HG03175 (cell line): ENCODE measurements around the gene SPATA4.
"Not testable (repeated sequence)": the region's sequence is repeated elsewhere in the genome, so short reads cannot be mapped to it uniquely, and the experiment has no call there.

ENCODE experiments used
- ATAC-seq: cut with Tn5 transposase; IDR thresholded peaks from one replicate; pipeline ENCODE4 v1.9.1; 2021; ENCODE audit warnings: mild to moderate bottlenecking, moderate library complexity; ENCODE audit not compliant: unreplicated experiment

The SPATA4 gene

DNA sequence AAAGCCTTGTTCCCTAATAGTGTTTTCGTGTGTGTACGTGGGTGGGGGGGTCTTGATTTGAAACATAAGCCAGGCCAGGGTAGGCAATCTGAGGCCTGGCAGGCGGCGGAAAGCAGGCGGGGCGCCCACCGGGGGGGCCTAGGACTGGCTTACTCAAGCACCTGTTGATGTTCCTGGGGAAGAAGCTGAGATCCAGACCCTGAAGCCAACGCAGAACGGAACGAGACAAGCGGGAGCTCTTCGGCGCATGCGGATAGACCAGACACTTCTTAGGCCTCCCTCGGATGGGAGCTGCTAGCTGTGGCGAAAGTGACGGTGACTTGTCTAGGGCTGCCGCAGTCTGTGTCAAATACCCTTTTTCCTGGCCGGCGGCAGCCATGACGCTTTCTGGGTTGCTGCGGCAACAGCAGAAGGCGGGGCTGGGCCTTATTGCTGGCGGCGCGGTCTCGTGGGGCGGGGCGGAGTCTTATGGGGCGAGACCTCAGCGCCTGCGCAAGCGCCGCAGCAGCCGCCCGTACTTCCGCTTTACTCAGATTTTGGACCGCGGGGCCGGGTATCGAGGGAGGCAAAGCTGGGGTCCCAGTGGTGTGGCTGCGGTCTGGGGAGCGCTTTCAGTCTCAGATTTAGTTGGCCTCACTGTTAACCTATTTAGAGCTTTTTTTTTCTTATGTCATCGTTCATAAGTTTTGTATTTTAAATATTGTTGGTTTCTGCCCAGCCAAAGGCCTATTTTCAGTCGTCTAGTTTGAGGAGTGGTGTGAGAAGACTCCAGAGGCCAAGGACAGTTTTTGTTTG is at the start of gene SPATA4:
Gene SPATA4, minus strand, starts transcription at position 402 of the 795 bp plus-strand sequence. Its CDS starts 23 bp downstream, at position 379.
- peak; percentile 98 for ATAC-seq

GRCh38 chr4:176242764-176243347 is 47.5 kb upstream of the SPATA4 start:
- ATAC-seq: no peak

DNA sequence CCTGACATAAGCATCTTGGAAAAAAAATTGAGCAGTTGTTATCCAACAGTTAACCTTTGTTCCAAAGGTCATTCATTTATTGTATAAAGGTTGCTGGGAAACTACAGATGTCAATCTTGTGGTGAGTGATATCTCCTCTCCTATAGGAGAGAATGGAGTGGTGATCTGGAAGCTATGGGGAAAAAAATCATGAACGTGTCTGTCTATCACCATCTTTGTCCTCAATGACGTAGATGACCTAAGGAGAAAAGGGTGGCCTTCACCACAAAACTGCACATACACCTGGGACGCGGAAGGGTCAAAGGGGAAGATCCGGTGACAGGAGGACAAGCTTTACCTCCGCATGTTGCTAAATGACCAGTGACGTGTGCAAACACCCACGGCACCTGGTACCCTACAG is 46.3 kb upstream of the SPATA4 start:
- ATAC-seq: no peak

DNA sequence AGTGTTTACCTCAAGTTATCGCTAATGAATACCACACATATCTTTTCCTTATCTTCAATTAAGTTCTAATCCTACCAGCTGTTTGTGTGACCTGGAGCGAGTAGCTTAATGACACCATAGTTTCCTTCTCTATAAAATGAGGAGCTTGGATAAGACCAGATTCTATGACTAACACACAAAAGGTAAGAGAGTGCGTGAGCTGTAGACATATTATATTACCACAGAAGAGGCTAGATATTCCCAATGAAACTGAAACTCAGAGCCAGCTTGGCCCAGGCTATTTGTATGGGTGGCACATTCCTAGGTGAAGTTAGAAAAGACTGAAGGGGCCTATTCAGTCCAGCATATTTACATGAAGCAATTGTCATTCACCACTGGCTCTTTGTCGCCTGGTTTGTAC is 43.4 kb upstream of the SPATA4 start:
- no peak for ATAC-seq

- ATAC-seq: no peak
Measured at GRCh38 chr4:176238157-176238610, 42.8 kb upstream of the SPATA4 start.

DNA sequence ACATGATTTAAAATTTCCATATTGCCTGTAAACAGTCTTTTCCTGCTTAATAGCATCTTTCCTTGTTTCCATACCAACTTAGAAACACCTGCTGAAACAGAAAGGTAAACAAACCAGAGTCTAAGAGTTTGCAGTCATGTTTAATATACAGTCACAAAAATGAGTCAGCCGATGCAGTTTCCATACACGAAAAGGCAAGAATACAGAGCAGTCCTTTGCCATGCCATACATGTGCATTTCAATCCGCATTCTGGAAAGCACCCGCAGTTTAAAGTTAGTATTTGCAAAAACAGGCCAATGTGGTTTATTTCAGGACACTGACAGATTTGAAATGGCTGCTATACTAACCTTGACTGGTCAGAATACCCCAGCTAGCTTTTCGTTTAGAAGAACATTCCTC is 41.6 kb upstream of the SPATA4 start:
- ATAC-seq: no peak

- ATAC-seq: no peak
Measured at GRCh38 chr4:176230836-176231235, 35.5 kb upstream of the SPATA4 start.

- ATAC-seq: no peak
Measured at GRCh38 chr4:176229645-176230044, 34.3 kb upstream of the SPATA4 start.

DNA sequence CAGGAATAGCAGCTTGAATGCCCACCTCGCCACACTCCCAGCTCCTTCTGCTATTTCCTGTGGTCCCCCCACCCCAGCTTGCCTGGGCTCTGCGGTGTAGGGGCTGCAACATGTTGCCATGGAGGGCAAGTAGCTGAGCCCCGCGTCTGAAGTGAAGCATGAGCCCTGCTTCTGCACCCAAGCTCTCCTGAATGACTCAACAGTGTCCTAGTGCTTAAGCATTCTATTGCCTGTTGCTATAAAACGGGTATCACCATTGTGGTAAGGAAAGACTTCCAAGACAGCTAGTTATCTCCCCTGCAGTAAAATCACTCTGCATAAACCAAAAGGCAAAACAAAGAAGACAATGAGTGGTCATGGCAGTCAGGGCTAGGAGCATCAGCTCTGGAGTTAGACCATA is 31.4 kb upstream of the SPATA4 start:
- no peak for ATAC-seq

DNA sequence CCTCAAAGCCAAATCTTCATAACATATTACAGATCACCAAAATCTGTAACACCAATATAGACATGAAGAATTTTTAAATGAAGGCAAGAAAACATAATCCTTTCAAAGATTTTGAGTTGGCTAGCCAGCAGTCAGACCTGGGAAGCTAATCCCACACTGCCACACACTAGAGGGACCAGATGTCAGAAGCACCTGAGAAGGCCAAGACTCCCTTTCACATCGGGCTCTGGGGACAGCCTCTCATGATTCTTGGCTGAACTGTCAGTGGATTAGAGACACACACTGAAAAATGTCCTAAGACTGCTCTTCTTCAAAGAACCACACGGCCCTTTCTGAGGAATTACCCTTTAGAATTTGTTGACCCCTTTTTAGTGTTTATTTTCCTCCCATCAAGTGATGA is 28.2 kb upstream of the SPATA4 start:
- ATAC-seq: no peak

- no peak for ATAC-seq
Measured at GRCh38 chr4:176222149-176222548, 26.8 kb upstream of the SPATA4 start.

DNA sequence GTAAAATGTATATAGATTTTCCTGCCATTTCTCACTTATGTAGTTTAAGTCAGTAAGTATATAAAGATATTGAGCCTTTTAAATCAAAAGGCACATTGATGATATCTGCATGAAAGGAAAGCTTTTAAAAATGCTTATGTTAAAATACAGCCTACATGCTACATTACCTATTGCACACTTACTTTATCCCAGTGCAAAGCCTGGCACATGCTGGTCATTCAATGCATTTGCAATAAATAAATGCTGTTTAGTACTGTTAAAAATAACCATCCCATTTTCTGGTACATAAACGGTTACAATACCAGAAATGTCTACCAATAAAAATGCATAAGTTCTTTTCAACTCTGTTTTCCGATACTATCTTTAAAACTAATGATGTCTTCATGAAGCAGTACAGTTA is 22.1 kb upstream of the SPATA4 start:
- ATAC-seq: no peak

DNA sequence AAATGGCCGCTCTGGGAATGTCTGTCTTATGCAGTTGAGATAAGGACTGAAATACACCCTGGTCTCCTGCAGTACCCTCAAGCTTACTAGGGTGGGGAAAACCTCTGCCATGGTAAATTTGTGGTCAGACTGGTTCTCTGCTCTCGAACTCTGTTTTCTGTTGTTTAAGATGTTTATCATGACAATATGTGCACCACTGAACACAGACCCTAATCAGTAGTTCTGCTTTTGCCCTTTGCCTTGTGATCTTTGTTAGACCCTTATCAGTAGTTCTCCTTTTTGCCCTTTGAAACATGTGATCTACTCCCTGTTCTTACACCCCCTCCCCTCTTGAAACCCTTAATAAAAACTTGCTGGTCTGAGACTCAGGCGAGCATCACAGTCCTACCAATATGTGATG is 17.0 kb upstream of the SPATA4 start:
- ATAC-seq: not testable (repeated sequence)

DNA sequence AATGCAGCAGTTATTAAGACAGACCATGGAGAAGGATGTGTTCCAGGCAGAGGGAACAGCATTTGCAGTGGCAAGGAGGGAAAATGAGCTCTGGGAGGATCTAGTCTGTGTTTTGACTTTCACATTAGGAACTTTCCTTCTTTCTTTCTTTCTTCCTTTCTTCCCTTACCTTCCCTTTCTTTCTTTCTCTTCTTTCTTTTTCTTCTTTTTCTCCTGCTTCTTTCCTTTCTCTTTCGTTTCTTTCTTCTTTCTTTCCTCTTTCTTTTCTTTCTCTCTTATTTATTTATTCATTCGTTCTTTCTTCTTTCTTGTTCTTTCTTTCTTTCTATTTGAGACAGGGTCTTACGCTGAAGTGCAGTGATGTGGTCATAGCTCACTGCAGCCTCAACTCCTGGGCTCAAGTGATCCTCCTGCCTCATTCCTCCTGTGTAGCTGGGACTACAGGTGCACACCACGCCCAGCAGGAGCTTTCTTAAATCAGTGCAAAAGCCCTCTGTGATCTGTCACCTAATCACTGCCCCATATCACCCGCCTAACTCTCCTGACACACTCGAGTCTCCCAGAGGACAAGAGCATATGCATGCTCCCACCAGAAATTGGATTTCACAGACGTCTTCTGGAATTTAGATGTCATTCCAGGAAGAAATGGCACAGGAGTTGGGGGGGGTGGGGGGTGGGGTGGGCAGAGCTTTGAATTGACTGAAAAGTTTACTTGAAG is 15.4 kb upstream of the SPATA4 start:
- no peak for ATAC-seq

GRCh38 chr4:176210101-176210500 is 14.7 kb upstream of the SPATA4 start:
- no peak for ATAC-seq

- no peak for ATAC-seq
Measured at GRCh38 chr4:176209535-176209934, 14.2 kb upstream of the SPATA4 start.

GRCh38 chr4:176207839-176208238 is 12.5 kb upstream of the SPATA4 start:
- ATAC-seq: no peak

- ATAC-seq: no peak
Measured at GRCh38 chr4:176205299-176205698, 9.9 kb upstream of the SPATA4 start.

DNA sequence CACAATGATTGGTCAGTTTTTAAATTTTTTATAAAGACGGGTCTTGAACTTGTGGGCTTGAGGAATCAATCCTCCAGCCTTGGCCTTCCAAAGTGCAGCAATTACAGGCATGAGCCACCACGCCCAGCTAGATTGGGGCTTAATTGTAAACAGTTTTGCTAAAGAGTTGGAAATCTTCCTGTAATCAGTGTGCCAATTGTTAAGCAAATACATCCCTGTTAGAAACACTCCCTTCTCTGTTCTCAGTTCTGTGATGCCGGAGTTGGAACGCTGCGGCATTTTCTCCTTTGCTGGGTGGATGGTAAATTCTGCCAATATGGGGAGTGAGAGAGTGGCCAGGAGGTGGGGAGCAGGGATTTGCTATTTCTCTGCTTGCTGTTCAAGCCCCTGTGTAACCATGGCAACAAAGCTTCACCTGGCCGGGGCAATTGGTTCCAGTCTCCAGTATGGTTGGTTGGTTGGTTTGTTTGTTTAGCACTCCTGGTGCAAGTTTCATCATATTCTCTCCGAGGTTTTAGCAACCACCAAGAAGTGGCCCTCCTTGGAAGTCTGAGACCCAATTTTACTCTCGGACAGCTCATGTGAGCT is 3.0 kb upstream of the SPATA4 start:
- ATAC-seq: no peak

DNA sequence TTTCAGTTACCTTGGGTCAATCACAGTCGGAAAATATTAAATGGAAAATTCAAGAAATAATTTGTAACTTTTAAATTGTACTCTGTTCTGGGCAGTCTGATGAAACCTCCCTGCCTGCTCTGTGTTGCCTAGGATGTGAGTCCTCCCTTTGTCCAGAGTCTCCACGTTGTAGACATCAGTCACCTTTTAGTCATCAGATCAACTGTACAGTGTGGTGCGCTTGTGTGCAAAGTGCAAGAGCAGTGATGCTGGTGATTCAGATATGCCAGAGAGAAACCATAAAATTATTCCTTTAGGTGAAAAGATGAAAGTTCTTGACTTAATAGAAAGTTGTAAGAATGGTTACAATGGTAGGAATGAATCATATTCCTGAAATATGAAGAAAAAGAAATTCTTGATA is 1.4 kb downstream of the SPATA4 start:
- no peak for ATAC-seq

- ATAC-seq: no peak
Measured at GRCh38 chr4:176193126-176193525, 2.3 kb downstream of the SPATA4 start.

DNA sequence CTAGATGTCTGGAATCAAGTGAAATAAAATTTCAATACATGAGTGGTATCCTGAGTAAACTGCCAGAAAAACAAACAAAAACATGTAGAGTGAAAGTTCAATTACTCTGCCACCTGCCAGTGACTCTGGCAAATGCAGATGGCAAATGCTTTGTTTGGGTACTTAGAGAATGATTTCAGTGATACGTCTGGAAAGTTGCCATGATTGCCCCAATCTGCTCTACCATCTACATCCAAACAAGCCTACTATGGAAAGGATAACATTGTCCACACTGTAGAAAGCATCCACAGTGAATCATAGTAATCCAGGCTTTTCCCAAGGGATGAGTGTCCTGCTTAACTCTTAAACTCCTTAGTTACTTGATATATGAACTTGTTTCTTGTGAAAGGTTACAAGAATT is 3.4 kb downstream of the SPATA4 start:
- ATAC-seq: no peak
